ENCODE data around the gene GNA14. TPM values are rescaled to one million over a fixed set of nuclear protein-coding genes. Genes with fewer than 3 reads are reported as not detected.

The GNA14 gene
- total and polyA plus RNA-seq, 12 donors = 0.75 to 4.8 (median 1.7) TPM

- Histone ChIP-seq H3K27me3 (no peaks in the 10 kb centered on the region), H3K9me3 (peaks cover 0 to 3% (median 0%) of the 10 kb centered on the region in 11 donors), H3K4me1 (peaks cover 0 to 18% (median 0%) of the 10 kb centered on the region in 9 donors), H3K36me3 (no peaks in the 10 kb centered on the region), H3K4me3 (no peak overlapping the region), H3K27ac (no peak overlapping the region)
- DNase-seq = no peak
- no peak for ATAC-seq
- WGBS, 2 donors = 80 to 87% methylated on average over 3 of the region's 3 CpGs
- intact Hi-C loops (cut with DNase I) = no loop called here
- TF ChIP-seq, protein P1, sequence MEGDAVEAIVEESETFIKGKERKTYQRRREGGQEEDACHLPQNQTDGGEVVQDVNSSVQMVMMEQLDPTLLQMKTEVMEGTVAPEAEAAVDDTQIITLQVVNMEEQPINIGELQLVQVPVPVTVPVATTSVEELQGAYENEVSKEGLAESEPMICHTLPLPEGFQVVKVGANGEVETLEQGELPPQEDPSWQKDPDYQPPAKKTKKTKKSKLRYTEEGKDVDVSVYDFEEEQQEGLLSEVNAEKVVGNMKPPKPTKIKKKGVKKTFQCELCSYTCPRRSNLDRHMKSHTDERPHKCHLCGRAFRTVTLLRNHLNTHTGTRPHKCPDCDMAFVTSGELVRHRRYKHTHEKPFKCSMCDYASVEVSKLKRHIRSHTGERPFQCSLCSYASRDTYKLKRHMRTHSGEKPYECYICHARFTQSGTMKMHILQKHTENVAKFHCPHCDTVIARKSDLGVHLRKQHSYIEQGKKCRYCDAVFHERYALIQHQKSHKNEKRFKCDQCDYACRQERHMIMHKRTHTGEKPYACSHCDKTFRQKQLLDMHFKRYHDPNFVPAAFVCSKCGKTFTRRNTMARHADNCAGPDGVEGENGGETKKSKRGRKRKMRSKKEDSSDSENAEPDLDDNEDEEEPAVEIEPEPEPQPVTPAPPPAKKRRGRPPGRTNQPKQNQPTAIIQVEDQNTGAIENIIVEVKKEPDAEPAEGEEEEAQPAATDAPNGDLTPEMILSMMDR (IDR thresholded peaks at IDR 0.05) = no peak
Observed at GRCh38 chr9:77533671-77534070, 114.5 kb downstream of the GNA14 start.

GRCh38 chr9:77532607-77533006, 115.5 kb downstream of the GNA14 start:
- Histone ChIP-seq H3K27me3 (no peaks in the 10 kb centered on the region), H3K36me3 (no peaks in the 10 kb centered on the region), H3K9me3 (peaks cover 0 to 3% (median 0%) of the 10 kb centered on the region in 11 donors), H3K27ac (no peak overlapping the region), H3K4me1 (peaks cover 0 to 18% (median 0%) of the 10 kb centered on the region in 9 donors), H3K4me3 (no peak overlapping the region)
- TF ChIP-seq, protein P1 (IDR thresholded peaks at IDR 0.05) = no peak
- 69 to 76% methylated on average over 5 of the region's 5 CpGs for WGBS, 2 donors
- no peak for ATAC-seq
- DNase-seq = no peak
- intact Hi-C loops (cut with DNase I) = no loop called here

GRCh38 chr9:77531400-77531799, 116.7 kb downstream of the GNA14 start:
- Histone ChIP-seq H3K9me3 (peaks cover 0 to 3% (median 0%) of the 10 kb centered on the region in 11 donors), H3K36me3 (peaks cover 0 to 4% (median 0%) of the 10 kb centered on the region in 9 donors), H3K27ac (no peak overlapping the region), H3K4me1 (peaks cover 0 to 18% (median 0%) of the 10 kb centered on the region in 9 donors), H3K27me3 (no peaks in the 10 kb centered on the region), H3K4me3 (no peak overlapping the region)
- ATAC-seq (no peak), DNase-seq (no peak)
- TF ChIP-seq, protein P1 (IDR thresholded peaks at IDR 0.05) = no peak
- 91 to 96% methylated on average over 4 of the region's 4 CpGs for WGBS, 2 donors
- intact Hi-C loops (cut with DNase I) = no loop called here

DNA sequence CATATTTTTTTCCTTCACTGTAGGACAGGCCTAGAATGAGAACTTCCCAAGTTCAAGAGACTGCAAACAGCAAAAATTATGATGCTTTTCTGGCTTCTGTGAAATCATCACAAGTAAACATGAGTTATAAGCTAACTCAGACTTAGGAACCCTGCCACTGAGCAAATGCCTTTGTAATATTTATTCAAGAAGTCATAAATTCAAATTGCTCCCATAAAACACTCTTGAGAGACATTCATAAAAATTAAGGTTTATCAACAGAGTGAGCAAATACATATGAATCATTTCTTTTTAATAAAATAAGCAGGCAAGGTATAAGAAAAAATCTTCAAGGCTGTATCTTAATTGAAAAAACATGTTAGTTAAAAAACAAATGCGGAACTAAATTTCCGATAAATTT, 124.2 kb downstream of the GNA14 start:
- 78 to 92% methylated on average over 2 of the region's 2 CpGs for WGBS, 2 donors
- no peak for DNase-seq
- Histone ChIP-seq H3K27me3 (no peaks in the 10 kb centered on the region), H3K4me3 (no peak overlapping the region), H3K4me1 (peaks cover 0 to 20% (median 0%) of the 10 kb centered on the region in 9 donors), H3K27ac (peak overlapping the region in 1 of 10 donors; percentile 6), H3K36me3 (peaks cover 0 to 4% (median 0%) of the 10 kb centered on the region in 9 donors), H3K9me3 (no peaks in the 10 kb centered on the region)
- intact Hi-C loops (cut with DNase I) = loop anchor here in 1 of 10 donors (10.0 kb wide), 1 partner anchor 71 kb away; no protein-coding TSS in a partner anchor
- no peak for ATAC-seq
- TF ChIP-seq, protein P1 (IDR thresholded peaks at IDR 0.05) = no peak
